ENCODE results near the gene CD9.
"Not testable (repeated sequence)": the region's sequence is repeated elsewhere in the genome, so short reads cannot be mapped to it uniquely, and the experiment has no call there.

The CD9 gene

GRCh38 chr12:6180268-6181051, 19.7 kb upstream of the CD9 start:
- peak; percentile 77 for DNase-seq

GRCh38 chr12:6181166-6181565, 19.0 kb upstream of the CD9 start:
- DNase-seq: no peak

- DNase-seq: no peak
Observed at GRCh38 chr12:6181583-6182278, 18.5 kb upstream of the CD9 start.

- no peak for DNase-seq
Observed at GRCh38 chr12:6182279-6182898, 17.8 kb upstream of the CD9 start.

- DNase-seq: no peak
Observed at GRCh38 chr12:6183689-6184428, 16.3 kb upstream of the CD9 start.

- no peak for DNase-seq
Observed at GRCh38 chr12:6185961-6186827, 14.0 kb upstream of the CD9 start.

GRCh38 chr12:6187948-6188793, 12.0 kb upstream of the CD9 start:
- DNase-seq: no peak

GRCh38 chr12:6189028-6189427, 11.2 kb upstream of the CD9 start:
- no peak for DNase-seq

- DNase-seq: not testable (repeated sequence)
Observed at GRCh38 chr12:6189952-6190598, 10.1 kb upstream of the CD9 start.

GRCh38 chr12:6190767-6191530, 9.3 kb upstream of the CD9 start:
- DNase-seq: not testable (repeated sequence)

GRCh38 chr12:6192604-6193380, 7.4 kb upstream of the CD9 start:
- DNase-seq: no peak

- DNase-seq: no peak
Observed at GRCh38 chr12:6193853-6194815, 6.1 kb upstream of the CD9 start.

- peak; percentile 91 for DNase-seq
Observed at GRCh38 chr12:6195665-6196535, 4.3 kb upstream of the CD9 start.

GRCh38 chr12:6198051-6198450, 2.1 kb upstream of the CD9 start:
- DNase-seq: no peak

GRCh38 chr12:6198556-6198955, 1.6 kb upstream of the CD9 start:
- DNase-seq: no peak

- DNase-seq: no peak
Observed at GRCh38 chr12:6198985-6199530, 1.1 kb upstream of the CD9 start.

Data from kidney glomerular epithelial cell (primary cell).